Loucy (cell line): ENCODE data around the gene ZFYVE21.

Experiments used
- H2AFZ ChIP-seq: fragments of 200-600 bp; sonication (generic); 2 replicates; pipeline ENCODE4 v1.6.0; 2016; ENCODE audit warnings: antibody characterized with exemption, mild to moderate bottlenecking, low read length, moderate library complexity
- H3F3A ChIP-seq: fragments of 200-600 bp; 2 replicates; pipeline ENCODE4 v1.6.0; 2016; ENCODE audit warnings: antibody characterized with exemption, low read depth, mild to moderate bottlenecking
- H3K27me3 ChIP-seq: fragments of 200-600 bp; sonication (generic); 2 replicates; pipeline ENCODE4 v1.6.1; 2014; ENCODE audit warnings: low read length, mild to moderate bottlenecking; ENCODE audit not compliant: insufficient read depth, poor library complexity, severe bottlenecking
- H3K36me3 ChIP-seq: fragments of 200-600 bp; sonication (generic); 2 replicates; pipeline ENCODE4 v1.6.1; 2016; ENCODE audit warnings: low read length; ENCODE audit not compliant: insufficient read depth
- H3K4me1 ChIP-seq: fragments of 200-600 bp; sonication (generic); 2 replicates; pipeline ENCODE4 v1.5.1; 2014; ENCODE audit warnings: low read length, mild to moderate bottlenecking; ENCODE audit not compliant: insufficient read depth, poor library complexity, severe bottlenecking
- H3K4me2 ChIP-seq: fragments of 200-600 bp; sonication (generic); 2 replicates; pipeline ENCODE4 v1.6.0; 2014; ENCODE audit warnings: antibody characterized with exemption, low read length, low read depth, mild to moderate bottlenecking; ENCODE audit not compliant: poor library complexity, severe bottlenecking
- H3K4me3 ChIP-seq: fragments of 200-600 bp; sonication (generic); 2 replicates; pipeline ENCODE4 v1.5.1; 2014; ENCODE audit warnings: low read length, mild to moderate bottlenecking, mixed read lengths; ENCODE audit not compliant: poor library complexity, severe bottlenecking
- H3K79me2 ChIP-seq: fragments of 200-600 bp; sonication (generic); 2 replicates; pipeline ENCODE4 v1.6.1; 2014; ENCODE audit warnings: low read length; ENCODE audit not compliant: insufficient read depth
- H3K9ac ChIP-seq: fragments of 200-600 bp; sonication (generic); 2 replicates; pipeline ENCODE4 v1.6.0; 2014; ENCODE audit warnings: mild to moderate bottlenecking, low read depth, low read length, moderate library complexity; ENCODE audit not compliant: poor library complexity, severe bottlenecking
- H3K9me2 ChIP-seq: fragments of 200-600 bp; sonication (generic); replicated peaks from 2 replicates; pipeline ENCODE4 v1.6.1; 2016; ENCODE audit warnings: low read depth, low read length, mixed read lengths
- H3K9me3 ChIP-seq: fragments of 200-600 bp; sonication (generic); 2 replicates; pipeline ENCODE4 v1.6.1; 2014; ENCODE audit warnings: mild to moderate bottlenecking, antibody characterized with exemption, low read length, low read depth; ENCODE audit not compliant: insufficient read depth
- H4K20me1 ChIP-seq: fragments of 200-600 bp; sonication (generic); 2 replicates; pipeline ENCODE4 v1.6.0; 2014; ENCODE audit warnings: antibody characterized with exemption, low read length, mild to moderate bottlenecking; ENCODE audit not compliant: insufficient read depth, poor library complexity, severe bottlenecking
- EZH2phosphoT487 ChIP-seq: fragments of 200-600 bp; IDR thresholded peaks from 2 replicates; pipeline ENCODE4 v1.6.1; 2018; ENCODE audit warnings: antibody characterized with exemption, mild to moderate bottlenecking, moderate library complexity, borderline replicate concordance
- TF ChIP-seq, protein P1 (sequence below): fragments of 200-600 bp; sonication (generic); conservative IDR thresholded peaks from 2 replicates; pipeline ENCODE4 v1.5.1; 2014; ENCODE audit warnings: mild to moderate bottlenecking, antibody characterized with exemption, low read length

ZFYVE21 gene

GRCh38 chr14:103708750-103709187, 6.8 kb upstream of the ZFYVE21 start:
- Histone ChIP-seq H3K4me1 (peaks cover 6% of the 10 kb centered on the region), H3K36me3 (peaks cover 38% of the 10 kb centered on the region; the same call in 1 of the 2 replicates), H3K4me2 (no peak overlapping the region), H2AFZ (no peak overlapping the region), H3K9ac (no peak overlapping the region), H4K20me1 (peaks cover under 1% of the 10 kb centered on the region), H3K9me2 (no peaks in the 10 kb centered on the region), H3K4me3 (no peak overlapping the region), H3K9me3 (no peaks in the 10 kb centered on the region), H3K79me2 (peaks cover 9% of the 10 kb centered on the region), H3K27me3 (no peaks in the 10 kb centered on the region), H3F3A (no peaks in the 10 kb centered on the region)
- no peak for TF ChIP-seq EZH2phosphoT487
- TF ChIP-seq, protein P1, sequence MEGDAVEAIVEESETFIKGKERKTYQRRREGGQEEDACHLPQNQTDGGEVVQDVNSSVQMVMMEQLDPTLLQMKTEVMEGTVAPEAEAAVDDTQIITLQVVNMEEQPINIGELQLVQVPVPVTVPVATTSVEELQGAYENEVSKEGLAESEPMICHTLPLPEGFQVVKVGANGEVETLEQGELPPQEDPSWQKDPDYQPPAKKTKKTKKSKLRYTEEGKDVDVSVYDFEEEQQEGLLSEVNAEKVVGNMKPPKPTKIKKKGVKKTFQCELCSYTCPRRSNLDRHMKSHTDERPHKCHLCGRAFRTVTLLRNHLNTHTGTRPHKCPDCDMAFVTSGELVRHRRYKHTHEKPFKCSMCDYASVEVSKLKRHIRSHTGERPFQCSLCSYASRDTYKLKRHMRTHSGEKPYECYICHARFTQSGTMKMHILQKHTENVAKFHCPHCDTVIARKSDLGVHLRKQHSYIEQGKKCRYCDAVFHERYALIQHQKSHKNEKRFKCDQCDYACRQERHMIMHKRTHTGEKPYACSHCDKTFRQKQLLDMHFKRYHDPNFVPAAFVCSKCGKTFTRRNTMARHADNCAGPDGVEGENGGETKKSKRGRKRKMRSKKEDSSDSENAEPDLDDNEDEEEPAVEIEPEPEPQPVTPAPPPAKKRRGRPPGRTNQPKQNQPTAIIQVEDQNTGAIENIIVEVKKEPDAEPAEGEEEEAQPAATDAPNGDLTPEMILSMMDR = no peak

GRCh38 chr14:103709814-103710213, 5.8 kb upstream of the ZFYVE21 start:
- peaks cover 20% of the 10 kb centered on the region for H3K79me2 ChIP-seq
- H3K4me3 ChIP-seq = no peak overlapping the region
- H3K9ac ChIP-seq = no peak overlapping the region
- no peaks in the 10 kb centered on the region for H3K9me3 ChIP-seq
- no peak overlapping the region for H3K4me2 ChIP-seq
- peaks cover 12% of the 10 kb centered on the region for H3K4me1 ChIP-seq
- peaks cover 4% of the 10 kb centered on the region for H4K20me1 ChIP-seq
- H3K27me3 ChIP-seq = no peaks in the 10 kb centered on the region
- peaks cover 35% of the 10 kb centered on the region; the same call in 1 of the 2 replicates for H3K36me3 ChIP-seq
- H3F3A ChIP-seq = no peaks in the 10 kb centered on the region
- no peak overlapping the region for H2AFZ ChIP-seq
- TF ChIP-seq EZH2phosphoT487 = no peak
- TF ChIP-seq, protein P1 = no peak
- H3K9me2 ChIP-seq = no peaks in the 10 kb centered on the region

DNA sequence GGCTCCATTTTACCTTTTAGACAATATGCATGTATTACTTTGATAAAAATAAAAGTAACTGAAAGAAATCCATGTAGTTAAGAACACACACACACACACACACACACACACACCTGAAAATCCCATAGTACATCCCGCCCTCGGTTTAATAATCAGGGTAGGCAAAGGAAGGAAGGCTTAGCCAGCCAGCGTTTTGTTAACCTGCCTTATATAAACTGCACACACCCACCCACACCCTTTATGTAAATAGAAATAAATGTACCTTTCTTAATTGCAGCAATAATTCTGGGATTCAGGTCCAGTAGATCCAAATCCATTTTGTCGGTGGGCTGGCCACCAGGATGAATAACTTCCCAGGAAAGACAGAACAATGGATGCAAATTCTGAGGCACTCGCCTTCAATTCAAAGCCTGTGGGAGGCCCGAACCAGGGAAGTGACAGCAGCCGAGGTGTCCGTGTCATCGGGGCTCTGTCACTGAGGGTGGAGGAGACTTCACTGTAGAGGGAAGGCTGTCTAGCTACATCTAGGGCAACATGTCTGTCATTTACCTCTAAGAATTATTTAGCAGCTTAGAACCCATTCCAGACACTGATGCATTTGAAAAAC, 4.7 kb upstream of the ZFYVE21 start:
- H4K20me1 ChIP-seq = peaks cover 4% of the 10 kb centered on the region
- H3F3A ChIP-seq = no peaks in the 10 kb centered on the region
- peaks cover 12% of the 10 kb centered on the region for H3K4me1 ChIP-seq
- no peak overlapping the region for H3K9ac ChIP-seq
- H3K9me3 ChIP-seq = no peaks in the 10 kb centered on the region
- no peak overlapping the region for H2AFZ ChIP-seq
- peak overlapping the region; percentile 32 for H3K4me2 ChIP-seq
- H3K27me3 ChIP-seq = no peaks in the 10 kb centered on the region
- H3K36me3 ChIP-seq = peaks cover 29% of the 10 kb centered on the region; the same call in 1 of the 2 replicates
- no peaks in the 10 kb centered on the region for H3K9me2 ChIP-seq
- no peak for TF ChIP-seq EZH2phosphoT487
- TF ChIP-seq, protein P1 = no peak
- H3K4me3 ChIP-seq = no peak overlapping the region
- H3K79me2 ChIP-seq = peaks cover 23% of the 10 kb centered on the region
